H9 (cell line): Measurements from ENCODE around the gene NINJ1. TPM values are rescaled to one million over a fixed set of nuclear protein-coding genes. Genes with fewer than 3 reads are reported as not detected.
A peak's percentile ranks its signal among the peaks of the same experiment; 100 is the strongest.

Experiments used
- DNase-seq: peaks from one replicate; pipeline ENCODE4 v3.0.0-alpha.2; 2017
- H2AFZ ChIP-seq: one replicate; pipeline ENCODE4 v1.6.1; 2013; ENCODE audit warnings: mild to moderate bottlenecking, low read length, control low read depth, moderate library complexity
- H2AK5ac ChIP-seq: 2 replicates; pipeline ENCODE4 v1.6.1; 2013; ENCODE audit warnings: low read length, control low read depth, mixed read lengths; ENCODE audit not compliant: insufficient read length
- H2BK120ac ChIP-seq: one replicate; pipeline ENCODE4 v1.6.1; 2013; ENCODE audit warnings: low read depth, mild to moderate bottlenecking, low read length, control low read depth, inconsistent platforms; ENCODE audit not compliant: poor library complexity, severe bottlenecking
- H2BK12ac ChIP-seq: 2 replicates; pipeline ENCODE4 v1.6.1; 2013; ENCODE audit warnings: low read length, control low read depth, mixed read lengths, low read depth; ENCODE audit not compliant: insufficient read length
- H2BK15ac ChIP-seq: 2 replicates; pipeline ENCODE4 v1.6.1; 2013; ENCODE audit warnings: low read depth, low read length, control low read depth
- H2BK20ac ChIP-seq: one replicate; pipeline ENCODE4 v1.6.1; 2013; ENCODE audit warnings: low read depth, mild to moderate bottlenecking, low read length, control low read depth, inconsistent platforms; ENCODE audit not compliant: poor library complexity, severe bottlenecking
- H2BK5ac ChIP-seq: 2 replicates; pipeline ENCODE4 v1.6.1; 2013; ENCODE audit warnings: low read length, control low read depth, mixed read lengths; ENCODE audit not compliant: insufficient read length
- H3K14ac ChIP-seq: 2 replicates; pipeline ENCODE4 v1.6.1; 2013; ENCODE audit warnings: low read length, control low read depth; ENCODE audit not compliant: insufficient read depth
- H3K18ac ChIP-seq: 2 replicates; pipeline ENCODE4 v1.6.1; 2013; ENCODE audit warnings: low read depth, mild to moderate bottlenecking, mixed read lengths, low read length, control low read depth; ENCODE audit not compliant: insufficient read length
- H3K23ac ChIP-seq: 2 replicates; pipeline ENCODE4 v1.6.1; 2013; ENCODE audit warnings: low read length, control low read depth, mixed read lengths, low read depth; ENCODE audit not compliant: insufficient read length
- H3K23me2 ChIP-seq: 2 replicates; pipeline ENCODE4 v1.6.1; 2013; ENCODE audit warnings: low read depth, mild to moderate bottlenecking, mixed read lengths, low read length, control low read depth; ENCODE audit not compliant: insufficient read length, poor library complexity, severe bottlenecking
- H3K27ac ChIP-seq: 2 replicates; pipeline ENCODE4 v1.5.1; 2013; ENCODE audit warnings: low read length, control low read depth, mixed read lengths, low read depth; ENCODE audit not compliant: insufficient read length
- H3K27me3 ChIP-seq: 2 replicates; pipeline ENCODE4 v1.6.1; 2013; ENCODE audit warnings: low read length, control low read depth, inconsistent platforms; ENCODE audit not compliant: insufficient read depth
- H3K4ac ChIP-seq: 2 replicates; pipeline ENCODE4 v1.6.1; 2013; ENCODE audit warnings: low read depth, mild to moderate bottlenecking, control low read depth, inconsistent platforms, low read length, moderate library complexity
- H3K4me1 ChIP-seq: 2 replicates; pipeline ENCODE4 v1.6.1; 2013; ENCODE audit warnings: low read length, control low read depth, inconsistent platforms; ENCODE audit not compliant: insufficient read depth
- H3K4me2 ChIP-seq: 2 replicates; pipeline ENCODE4 v1.6.1; 2013; ENCODE audit warnings: low read length, control low read depth, mixed read lengths; ENCODE audit not compliant: insufficient read length, insufficient read depth
- H3K56ac ChIP-seq: 2 replicates; pipeline ENCODE4 v1.6.1; 2013; ENCODE audit warnings: low read depth, mild to moderate bottlenecking, mixed read lengths, low read length, control low read depth; ENCODE audit not compliant: insufficient read length
- H3K79me1 ChIP-seq: 2 replicates; pipeline ENCODE4 v1.6.1; 2013; ENCODE audit warnings: low read depth, mild to moderate bottlenecking, moderate library complexity, low read length, control low read depth, inconsistent platforms; ENCODE audit not compliant: insufficient read depth, poor library complexity, severe bottlenecking
- H3K79me2 ChIP-seq: 2 replicates; pipeline ENCODE4 v1.6.1; 2013; ENCODE audit warnings: low read length, control low read depth, inconsistent platforms; ENCODE audit not compliant: insufficient read depth
- H3K9ac ChIP-seq: 2 replicates; pipeline ENCODE4 v1.6.1; 2013; ENCODE audit warnings: low read length, control low read depth, mixed read lengths; ENCODE audit not compliant: insufficient read length; ENCODE audit errors: extremely low read depth
- H3K9me3 ChIP-seq: one replicate; pipeline ENCODE4 v1.6.1; 2013; ENCODE audit warnings: low read depth, low read length, inconsistent platforms; ENCODE audit not compliant: control insufficient read depth
- H3T11ph ChIP-seq: one replicate; pipeline ENCODE4 v1.6.1; 2013; ENCODE audit warnings: mild to moderate bottlenecking, low read length, control low read depth, inconsistent platforms
- H4K20me1 ChIP-seq: one replicate; pipeline ENCODE4 v1.6.1; 2013; ENCODE audit not compliant: control insufficient read depth, insufficient read length, insufficient read depth
- H4K5ac ChIP-seq: 2 replicates; pipeline ENCODE4 v1.6.1; 2013; ENCODE audit warnings: low read depth, mild to moderate bottlenecking, mixed read lengths, low read length, control low read depth; ENCODE audit not compliant: insufficient read length
- H4K8ac ChIP-seq: replicated peaks from 2 replicates; pipeline ENCODE4 v1.6.1; 2013; ENCODE audit warnings: low read length, control low read depth, mixed read lengths, low read depth; ENCODE audit not compliant: insufficient read length
- H4K91ac ChIP-seq: 2 replicates; pipeline ENCODE4 v1.6.1; 2013; ENCODE audit warnings: low read depth, mild to moderate bottlenecking, moderate library complexity, mixed read lengths, low read length, control low read depth; ENCODE audit not compliant: insufficient read length
- H3K27ac Mint-ChIP-seq, 3 experiments: 2 replicates in 2 of 3; 3 replicates in 1 of 3; pipeline ENCODE4 v1.8.0; 2020 to 2021; ENCODE audit warnings: mixed read lengths in 3 of 3, mild to moderate bottlenecking in 1 of 3, moderate library complexity in 1 of 3
- H3K27me3 Mint-ChIP-seq: 2 replicates; pipeline ENCODE4 v1.8.0; 2021; ENCODE audit warnings: low read depth, mild to moderate bottlenecking, moderate library complexity, mixed read lengths
- H3K36me3 Mint-ChIP-seq, 3 experiments: 2 replicates in 2 of 3; 3 replicates in 1 of 3; pipeline ENCODE4 v1.8.0; 2020 to 2021; ENCODE audit warnings: low read depth in 3 of 3, mixed read lengths in 3 of 3; ENCODE audit not compliant: insufficient read depth in 1 of 3
- H3K4me1 Mint-ChIP-seq, 2 experiments: 2 replicates each; pipeline ENCODE4 v1.8.0; 2020; ENCODE audit warnings: mixed read lengths in 2 of 2
- H3K4me3 Mint-ChIP-seq, 2 experiments: 2 replicates in 1 of 2; 3 replicates in 1 of 2; pipeline ENCODE4 v1.8.0; 2020 to 2021; ENCODE audit warnings: mild to moderate bottlenecking in 2 of 2, mixed read lengths in 2 of 2, moderate library complexity in 1 of 2
- H3K9me3 Mint-ChIP-seq, 2 experiments: 2 replicates in 1 of 2; 3 replicates in 1 of 2; pipeline ENCODE4 v1.8.0; 2020; ENCODE audit warnings: mild to moderate bottlenecking in 2 of 2, mixed read lengths in 2 of 2, moderate library complexity in 1 of 2
- WGBS: extraction: QIAGEN DNeasy Blood & Tissue Kit; methylation state at CpG from one replicate; pipeline ENCODE4 v1.1.7; 2013; ENCODE audit warnings: missing lambda C conversion rate, low lambda C conversion rate, mixed read lengths; ENCODE audit not compliant: insufficient read length; ENCODE audit errors: extremely low coverage; 5-methylcytosine and 5-hydroxymethylcytosine counted together
- total RNA-seq: library from RNA; stranded (reverse); gene quantifications from 2 replicates; pipeline ENCODE4 v1.2.1, GENCODE V29; 2021
- TF ChIP-seq, protein P1 (sequence below): fragments of 200-600 bp; sonication (generic); conservative IDR thresholded peaks from 3 replicates; pipeline ENCODE4 v1.8.0; 2021; ENCODE audit warnings: antibody characterized with exemption, mild to moderate bottlenecking

NINJ1 gene
- total RNA-seq, 1 experiment from 2014 or later, result 28.9 TPM

DNA sequence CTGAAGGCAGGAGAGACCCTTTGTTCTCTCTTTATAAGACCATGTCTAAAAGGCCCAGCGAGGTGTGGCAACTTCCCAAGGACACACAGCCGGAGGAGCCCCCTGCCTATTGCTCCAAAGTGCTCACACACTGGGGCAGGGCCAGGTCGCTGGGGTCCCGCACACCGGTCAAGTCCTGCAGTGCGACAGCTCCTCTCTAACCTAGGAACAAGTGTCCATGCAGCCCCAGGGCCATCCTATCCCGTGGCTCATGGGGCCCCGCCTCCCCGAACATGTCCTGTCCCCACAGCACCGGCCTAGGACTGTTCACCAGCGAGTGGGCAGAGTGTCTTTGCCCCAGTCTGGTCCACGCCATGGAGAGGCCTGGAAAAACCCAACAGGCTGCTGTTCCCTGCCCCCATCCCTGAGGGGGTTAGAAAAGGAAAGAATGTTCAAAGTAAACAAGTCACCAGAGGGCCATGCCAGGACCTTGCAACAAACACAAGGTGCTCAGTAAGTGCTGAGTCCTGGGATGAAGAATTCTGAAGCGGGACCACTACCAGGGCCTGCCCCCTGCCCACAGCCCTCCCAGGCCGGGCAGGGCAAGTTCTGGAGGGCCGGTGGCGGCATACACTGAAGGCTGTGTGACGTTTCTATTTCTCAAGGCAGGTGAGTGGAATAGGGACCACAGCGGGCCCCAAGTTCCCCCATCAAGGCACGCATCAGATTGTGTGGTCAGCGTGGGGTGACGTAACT lies 938 bp downstream of the NINJ1 start:
- Histone ChIP-seq H4K5ac (no peak overlapping the region), H3K27ac (no peak overlapping the region), H2AFZ (no peak overlapping the region), H2BK12ac (no peak overlapping the region), H3T11ph (no peak overlapping the region), H3K9me3 (no peaks in the 10 kb centered on the region), H3K4ac (no peak overlapping the region), H3K9ac (no peak overlapping the region), H3K79me1 (no peaks in the 10 kb centered on the region), H3K27me3 (peaks cover 5% of the 10 kb centered on the region; the same call in 1 of the 2 replicates), H4K20me1 (no peaks in the 10 kb centered on the region), H4K91ac (no peak overlapping the region), H2BK120ac (no peak overlapping the region), H2BK5ac (no peak overlapping the region), H3K79me2 (no peaks in the 10 kb centered on the region), H2AK5ac (no peak overlapping the region), H3K56ac (no peak overlapping the region), H2BK15ac (no peak overlapping the region), H3K14ac (no peak overlapping the region; the same call in 1 of the 2 replicates), H3K4me1 (no peaks in the 10 kb centered on the region; the same call in 1 of the 2 replicates), H3K23me2 (no peaks in the 10 kb centered on the region), H4K8ac (no peak overlapping the region), H3K23ac (no peak overlapping the region), H3K4me2 (peak overlapping the region; percentile 48), H3K18ac (no peak overlapping the region), H2BK20ac (no peak overlapping the region)
- H3K27ac Mint-ChIP-seq, result no peak overlapping the region
- no peaks in the 10 kb centered on the region for H3K9me3 Mint-ChIP-seq
- peak overlapping the region; percentile 74 to 85 for H3K4me3 Mint-ChIP-seq
- TF ChIP-seq, protein P1, sequence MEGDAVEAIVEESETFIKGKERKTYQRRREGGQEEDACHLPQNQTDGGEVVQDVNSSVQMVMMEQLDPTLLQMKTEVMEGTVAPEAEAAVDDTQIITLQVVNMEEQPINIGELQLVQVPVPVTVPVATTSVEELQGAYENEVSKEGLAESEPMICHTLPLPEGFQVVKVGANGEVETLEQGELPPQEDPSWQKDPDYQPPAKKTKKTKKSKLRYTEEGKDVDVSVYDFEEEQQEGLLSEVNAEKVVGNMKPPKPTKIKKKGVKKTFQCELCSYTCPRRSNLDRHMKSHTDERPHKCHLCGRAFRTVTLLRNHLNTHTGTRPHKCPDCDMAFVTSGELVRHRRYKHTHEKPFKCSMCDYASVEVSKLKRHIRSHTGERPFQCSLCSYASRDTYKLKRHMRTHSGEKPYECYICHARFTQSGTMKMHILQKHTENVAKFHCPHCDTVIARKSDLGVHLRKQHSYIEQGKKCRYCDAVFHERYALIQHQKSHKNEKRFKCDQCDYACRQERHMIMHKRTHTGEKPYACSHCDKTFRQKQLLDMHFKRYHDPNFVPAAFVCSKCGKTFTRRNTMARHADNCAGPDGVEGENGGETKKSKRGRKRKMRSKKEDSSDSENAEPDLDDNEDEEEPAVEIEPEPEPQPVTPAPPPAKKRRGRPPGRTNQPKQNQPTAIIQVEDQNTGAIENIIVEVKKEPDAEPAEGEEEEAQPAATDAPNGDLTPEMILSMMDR, result no peak
- H3K4me1 Mint-ChIP-seq, result peaks cover 15 to 28% of the 10 kb centered on the region in 2 experiments
- DNase-seq, result no peak
- no CpG with 5 or more reads among the region's 21 CpGs for WGBS
- no peaks in the 10 kb centered on the region; a peak in 1 of 7 replicates for H3K36me3 Mint-ChIP-seq
- peaks cover 25% of the 10 kb centered on the region for H3K27me3 Mint-ChIP-seq
